GM10847 (cell line): ENCODE data around the gene PDSS1.

Experiments
- POLR2A ChIP-seq: IDR thresholded peaks from 2 replicates; pipeline ENCODE4 v1.6.1; 2011; ENCODE audit not compliant: insufficient read length; ENCODE audit errors: extremely low read depth

Gene PDSS1

DNA sequence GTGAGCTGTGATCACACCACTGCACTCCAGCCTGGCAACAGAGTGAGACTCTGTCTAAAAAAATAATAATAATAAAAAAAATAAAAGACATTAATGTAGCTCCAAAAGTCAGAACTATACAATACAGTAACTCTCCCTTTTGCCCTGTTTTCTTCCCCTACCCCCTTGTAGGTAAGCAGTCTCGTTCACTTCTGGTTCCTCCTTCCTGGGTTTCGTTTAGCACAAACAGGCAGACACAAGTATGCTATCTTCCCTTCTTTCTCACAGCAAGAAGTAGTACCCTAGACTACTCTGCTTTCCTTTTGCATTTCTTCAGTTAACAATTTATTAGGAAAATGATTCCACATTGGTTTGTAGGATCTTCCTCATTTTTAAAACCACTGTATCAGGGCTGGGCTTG lies 33.1 kb downstream of the PDSS1 start:
- TF ChIP-seq POLR2A = no peak

DNA sequence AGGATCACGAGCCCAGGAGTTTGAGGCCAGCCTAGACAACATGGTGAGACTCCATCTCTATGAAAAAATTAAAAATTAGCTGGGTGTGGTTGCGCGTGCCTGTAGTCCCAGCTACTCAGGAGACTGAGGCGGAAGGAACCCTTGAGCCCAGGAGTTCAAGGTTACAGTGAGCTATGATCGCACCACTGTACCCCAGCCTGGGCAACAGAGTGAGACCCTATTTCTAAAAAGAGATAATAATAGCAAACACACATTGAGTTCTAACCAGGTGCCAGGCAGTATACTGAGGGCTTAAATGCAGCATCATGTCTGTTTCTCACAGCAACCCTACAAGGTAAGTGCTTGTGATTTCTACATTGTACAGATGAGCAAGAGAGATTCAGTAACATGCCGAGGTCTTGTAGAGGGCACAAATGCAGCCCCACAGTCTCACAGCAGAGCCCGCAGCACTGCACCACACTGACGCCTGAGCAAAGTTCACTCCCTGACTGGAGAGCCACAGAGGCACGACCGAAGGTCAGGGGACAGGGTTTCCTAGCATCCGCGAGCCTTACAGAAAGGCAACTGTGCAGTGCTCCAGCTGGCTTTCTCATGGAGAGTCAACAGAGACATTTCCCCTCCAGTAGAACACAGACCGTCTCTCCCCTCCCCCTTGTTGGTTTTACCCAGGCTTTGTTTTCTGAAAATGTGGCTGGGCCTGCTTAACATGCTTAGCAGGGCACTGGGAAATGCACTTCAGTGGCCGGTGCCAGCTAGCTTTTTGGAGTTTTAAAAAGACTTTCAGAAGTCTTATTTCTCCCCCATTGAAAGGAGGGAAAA lies 36.5 kb downstream of the PDSS1 start:
- no peak for TF ChIP-seq POLR2A

DNA sequence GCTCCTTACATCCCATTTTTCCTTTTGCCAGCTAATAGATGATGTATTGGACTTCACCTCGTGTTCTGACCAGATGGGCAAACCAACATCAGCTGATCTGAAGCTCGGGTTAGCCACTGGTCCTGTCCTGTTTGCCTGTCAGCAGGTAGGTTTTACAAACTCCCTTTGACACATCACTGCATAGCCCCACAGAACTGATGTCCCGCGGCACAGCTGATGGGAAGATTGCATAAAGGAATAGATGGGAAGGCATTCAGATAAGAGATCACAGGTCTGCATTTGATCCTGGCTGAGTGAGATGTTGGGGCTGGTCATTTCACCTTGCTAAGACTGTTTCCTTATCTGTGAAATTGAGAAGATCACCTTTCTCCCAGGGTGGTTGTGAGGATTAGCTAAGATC lies 37.9 kb downstream of the PDSS1 start:
- no peak for TF ChIP-seq POLR2A

DNA sequence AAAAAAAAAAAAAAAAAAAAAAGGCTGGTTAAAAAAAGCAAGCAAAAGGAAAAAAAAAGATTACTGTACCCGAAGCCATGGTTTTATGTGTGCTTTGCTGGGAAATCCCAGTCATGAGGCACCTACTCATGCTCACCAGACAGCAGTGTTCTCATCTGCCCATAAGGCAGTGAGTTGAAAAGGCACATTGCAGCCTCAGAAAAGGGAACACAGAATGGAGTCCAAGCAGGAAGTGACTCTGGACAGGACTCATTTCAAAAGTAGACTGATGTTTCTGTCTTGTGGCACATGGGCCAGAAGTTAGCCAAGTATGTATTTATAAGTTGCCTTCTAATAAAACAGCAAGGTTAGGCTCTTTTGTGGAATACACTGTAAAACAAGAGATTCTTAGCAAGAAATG lies 40.2 kb downstream of the PDSS1 start:
- no peak for TF ChIP-seq POLR2A

DNA sequence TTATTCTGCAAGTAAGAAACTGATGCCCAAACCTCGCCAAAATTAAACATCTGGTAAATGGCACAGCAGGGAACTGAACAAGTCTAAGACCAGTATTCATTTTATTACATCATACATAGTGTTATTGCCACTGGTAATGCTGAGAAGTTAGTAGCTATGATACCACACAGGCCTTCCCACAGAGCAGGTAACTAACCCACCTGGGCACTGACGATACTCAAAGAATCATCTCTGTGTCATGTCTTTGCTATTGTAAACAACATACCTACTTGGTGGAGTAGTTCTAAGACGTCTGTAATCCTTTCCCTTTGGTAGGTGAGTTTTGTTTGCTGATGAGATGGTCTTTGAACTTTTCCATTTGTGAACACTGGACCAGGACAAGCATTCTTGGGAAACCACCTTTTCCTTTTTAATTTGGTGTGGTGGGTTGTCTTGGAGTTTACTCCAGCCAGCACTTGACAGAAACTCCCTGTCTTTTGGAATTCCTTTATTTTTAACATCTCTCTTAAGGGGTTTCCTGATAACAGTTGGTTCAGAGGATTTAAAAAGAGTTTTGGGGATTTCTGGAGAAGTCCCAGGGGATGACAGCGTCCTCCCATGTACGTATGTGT lies 40.9 kb downstream of the PDSS1 start:
- no peak for TF ChIP-seq POLR2A

DNA sequence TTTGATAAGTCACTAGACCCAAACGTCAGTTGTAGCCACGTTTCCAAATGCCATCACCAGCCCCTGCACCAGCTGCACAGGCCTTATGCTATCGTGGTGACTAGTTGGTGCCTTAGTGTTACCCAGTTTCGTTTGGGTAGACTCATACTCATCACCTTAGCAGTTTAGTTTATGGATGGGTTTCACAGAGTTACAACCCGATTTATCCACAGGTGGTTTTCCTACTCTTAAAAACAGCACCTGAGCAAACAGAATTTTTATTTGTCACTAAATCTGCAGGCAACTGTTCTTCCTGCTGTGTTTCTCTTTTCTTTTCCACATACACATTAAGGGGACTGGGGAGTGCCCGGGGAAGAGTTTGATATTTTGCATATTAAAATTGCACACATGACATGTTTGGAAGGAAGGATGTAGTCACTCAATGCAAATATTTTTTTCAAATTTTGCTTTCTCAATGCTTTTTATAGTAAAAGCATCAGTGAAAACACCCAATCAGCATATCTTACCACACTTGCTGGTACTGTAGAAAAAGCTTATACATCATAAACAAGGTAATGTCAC lies 41.6 kb downstream of the PDSS1 start:
- TF ChIP-seq POLR2A = no peak

DNA sequence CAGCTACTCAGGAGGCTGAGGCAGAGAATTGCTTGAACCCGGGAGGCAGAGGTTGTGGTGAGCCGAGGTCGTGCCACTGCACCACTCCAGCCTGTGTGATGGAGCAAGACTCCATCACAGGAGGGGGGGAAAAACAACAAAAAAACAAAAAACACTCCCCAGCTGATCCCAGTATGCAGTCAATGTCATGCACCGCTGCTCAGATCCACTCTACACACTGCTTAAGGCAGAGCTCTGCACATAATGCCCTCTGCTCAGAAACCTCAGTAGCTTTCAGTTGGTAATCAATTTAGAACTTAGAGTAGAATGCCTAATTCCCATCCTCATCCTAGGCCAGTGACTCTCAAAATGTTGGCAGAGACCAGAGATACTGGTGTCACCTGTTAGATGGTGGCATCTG lies 43.9 kb downstream of the PDSS1 start:
- TF ChIP-seq POLR2A = no peak

DNA sequence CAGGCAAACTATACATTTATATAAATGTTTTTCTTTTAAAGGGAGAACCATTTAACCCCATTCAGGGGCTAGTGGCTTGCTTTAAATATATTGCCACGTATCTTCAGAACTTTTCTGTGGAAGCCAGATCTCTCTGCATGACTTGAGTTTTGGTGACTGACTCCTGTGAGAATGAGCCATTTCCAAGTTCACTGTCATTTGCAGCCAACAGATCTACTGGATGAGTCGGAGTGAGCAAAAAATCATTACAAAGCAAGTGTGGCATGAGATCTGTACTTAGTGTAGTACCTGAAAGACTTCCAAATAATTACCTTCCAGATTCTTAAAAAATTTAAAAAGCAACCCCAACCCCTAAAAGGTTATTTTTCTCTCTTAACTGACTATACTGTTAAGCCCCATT lies 45.6 kb downstream of the PDSS1 start:
- no peak for TF ChIP-seq POLR2A

DNA sequence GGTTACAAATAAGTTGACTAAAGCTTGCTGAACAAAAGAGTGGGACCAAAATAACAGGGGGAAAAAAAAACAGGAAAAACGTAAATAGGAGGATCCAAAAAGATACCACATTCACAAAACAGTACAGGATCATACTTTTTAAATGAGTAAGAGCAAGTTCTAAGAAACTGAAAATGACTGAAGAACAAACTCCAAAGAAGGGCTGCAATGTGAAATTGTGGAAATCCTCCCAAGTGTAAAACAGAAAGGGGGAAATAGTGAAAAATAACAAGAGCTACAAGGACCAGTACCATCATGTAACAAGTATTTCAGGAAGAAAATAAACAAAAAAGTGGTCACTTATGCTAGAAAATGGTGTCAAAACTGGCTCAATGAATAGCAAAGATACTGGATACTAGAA lies 46.3 kb downstream of the PDSS1 start:
- TF ChIP-seq POLR2A = no peak

DNA sequence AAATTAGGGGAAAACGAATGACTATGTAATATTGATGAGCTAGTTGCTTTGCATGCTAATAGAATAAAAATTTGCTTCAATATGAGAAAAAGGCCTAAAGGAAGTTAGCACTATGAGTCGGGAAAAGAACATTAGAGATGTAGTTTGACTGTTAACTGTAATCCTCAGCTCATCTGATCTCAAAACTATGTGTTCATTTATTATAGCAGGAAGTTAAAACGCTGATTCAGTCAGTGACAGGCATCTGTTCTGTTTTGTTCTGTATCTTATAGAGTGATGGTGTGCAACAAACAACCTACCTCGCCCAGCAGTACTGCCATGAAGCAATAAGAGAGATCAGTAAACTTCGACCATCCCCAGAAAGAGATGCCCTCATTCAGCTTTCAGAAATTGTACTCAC lies 48.6 kb downstream of the PDSS1 start:
- TF ChIP-seq POLR2A = no peak

DNA sequence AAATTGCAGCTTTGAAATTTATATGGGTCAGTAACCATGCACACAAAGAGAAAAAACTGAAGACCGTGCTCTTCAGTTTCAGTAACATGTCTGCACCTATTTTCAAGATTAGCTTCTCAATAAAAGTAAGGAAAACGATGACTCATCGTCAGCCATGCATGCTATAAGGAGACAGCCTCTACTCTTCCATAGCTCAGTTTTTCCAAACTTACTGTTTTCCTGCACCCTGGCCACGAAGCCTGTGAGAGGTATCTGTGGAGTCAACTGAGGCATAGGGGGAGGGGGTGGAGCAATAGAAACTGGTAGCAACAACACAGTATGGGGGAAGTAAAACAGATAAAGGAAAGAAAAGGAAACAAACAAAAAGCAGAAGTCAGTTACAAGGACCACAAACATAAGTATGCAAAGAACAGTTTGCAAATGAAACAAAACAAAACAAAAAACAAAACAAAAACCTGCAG lies 58.0 kb downstream of the PDSS1 start:
- no peak for TF ChIP-seq POLR2A

DNA sequence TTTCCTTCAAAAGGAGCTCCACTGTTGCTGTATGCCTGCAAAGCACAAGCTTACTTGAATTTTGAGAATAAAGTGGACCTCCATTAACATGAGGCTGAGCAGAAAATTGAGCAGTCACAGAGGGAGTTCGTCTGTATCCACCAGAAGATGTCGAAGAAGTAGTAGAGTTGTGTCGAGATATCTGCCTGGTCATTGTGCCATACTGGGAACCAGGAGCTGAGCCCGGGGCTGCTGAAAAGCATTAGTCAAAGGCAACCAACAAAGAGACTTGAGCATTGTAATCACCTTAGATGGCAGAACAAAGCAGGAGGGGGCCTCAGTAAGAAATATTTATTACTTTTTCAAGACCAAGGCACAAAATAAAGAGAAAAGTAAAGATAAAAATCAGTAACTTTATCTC lies 61.5 kb downstream of the PDSS1 start:
- TF ChIP-seq POLR2A = no peak

DNA sequence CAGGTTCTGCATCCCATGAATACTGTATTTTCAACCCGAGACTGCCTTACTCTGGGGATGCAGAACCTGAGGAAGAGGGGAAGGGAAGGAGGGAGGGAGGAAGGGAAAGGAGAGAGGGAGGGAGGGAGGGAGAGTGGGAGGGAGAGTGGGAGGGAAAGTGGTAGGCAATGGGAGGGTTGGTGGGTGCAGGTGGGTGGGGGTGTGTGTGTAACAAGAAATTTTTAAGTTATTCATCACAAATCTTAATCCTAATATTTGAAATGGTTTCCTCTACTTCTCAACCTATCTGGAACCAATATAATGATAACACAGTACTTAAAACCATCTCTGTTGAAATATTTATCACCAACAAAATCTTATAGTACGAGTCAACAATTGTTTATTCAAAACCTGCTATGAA lies 68.0 kb downstream of the PDSS1 start:
- no peak for TF ChIP-seq POLR2A

DNA sequence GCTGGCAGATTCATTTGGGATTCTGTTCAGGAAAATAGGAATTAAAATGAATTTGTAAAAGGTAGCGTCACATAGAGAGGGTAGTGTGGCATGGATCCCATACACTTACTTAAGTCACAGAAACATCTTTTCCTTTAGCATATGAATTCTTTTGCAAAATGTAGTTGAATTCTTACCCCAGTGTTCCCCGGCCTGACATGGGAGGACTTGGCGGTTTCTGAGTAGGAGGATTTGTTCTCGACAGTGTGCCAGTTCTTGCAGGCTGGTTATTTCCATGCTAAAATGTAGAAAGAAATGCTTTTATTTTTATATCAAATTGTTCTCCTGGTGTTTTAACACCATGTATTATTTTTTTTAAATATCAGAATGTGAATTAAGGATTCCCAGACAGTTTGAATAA lies 72.6 kb downstream of the PDSS1 start:
- TF ChIP-seq POLR2A = no peak

DNA sequence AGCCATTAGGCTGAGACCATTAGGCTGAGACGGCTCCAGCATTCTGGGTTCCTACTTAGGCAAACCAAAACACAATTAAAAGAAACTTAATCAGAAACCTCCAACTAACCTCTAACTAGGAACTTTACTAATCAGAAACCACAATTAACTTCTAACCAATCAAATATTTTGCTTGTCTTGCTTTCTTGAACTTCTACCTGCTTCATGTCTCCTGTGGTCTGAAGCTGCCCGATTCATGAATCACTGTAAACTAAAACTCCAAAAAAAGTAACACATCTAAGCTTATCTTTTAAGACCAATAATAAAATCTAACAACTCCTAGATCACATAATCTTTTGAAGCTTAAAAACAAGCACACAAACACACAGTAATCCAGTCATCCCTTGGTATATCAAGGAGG lies 76.1 kb downstream of the PDSS1 start:
- TF ChIP-seq POLR2A = no peak

DNA sequence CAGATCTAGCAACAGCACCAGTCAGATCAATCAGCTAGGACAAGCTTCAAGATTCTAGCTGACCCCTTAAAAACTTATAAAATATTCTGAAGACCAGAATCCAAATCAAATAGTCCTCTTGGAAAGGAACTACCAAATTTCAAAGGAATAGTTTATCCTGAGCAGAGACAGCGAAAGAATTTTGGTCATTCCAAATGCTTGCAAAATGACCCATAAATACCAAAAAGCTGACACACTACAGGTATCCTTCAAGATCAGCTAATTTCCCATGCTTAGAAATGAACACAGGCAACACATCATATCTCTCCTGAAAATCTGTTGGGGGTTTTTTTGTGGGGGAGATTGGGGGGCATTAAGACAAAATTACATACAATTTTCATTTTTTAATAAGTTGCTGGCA lies 78.8 kb downstream of the PDSS1 start:
- TF ChIP-seq POLR2A = no peak
